Muscle of leg (tissue), 11 donors: Measurements from ENCODE around the gene SSC5D. TPM values are rescaled to one million over a fixed set of nuclear protein-coding genes. Genes with fewer than 3 reads are reported as not detected.
"Not testable (repeated sequence)": the region's sequence is repeated elsewhere in the genome, so short reads cannot be mapped to it uniquely, and the experiment has no call there.

Source experiments
- DNase-seq: peaks from one replicate; pipeline ENCODE4 v3.0.0; 2013
- H3K27ac ChIP-seq: one replicate; pipeline ENCODE4 v1.5.1; 2013; ENCODE audit warnings: mild to moderate bottlenecking, low read length, control low read depth
- H3K27me3 ChIP-seq: one replicate; pipeline ENCODE4 v1.6.1; 2013; ENCODE audit warnings: low read length; ENCODE audit not compliant: control insufficient read depth, insufficient read depth
- H3K36me3 ChIP-seq: one replicate; pipeline ENCODE4 v1.6.1; 2013; ENCODE audit warnings: low read length; ENCODE audit not compliant: control insufficient read depth, insufficient read depth
- H3K4me1 ChIP-seq: one replicate; pipeline ENCODE4 v1.6.1; 2013; ENCODE audit warnings: low read length; ENCODE audit not compliant: control insufficient read depth, insufficient read depth
- H3K4me3 ChIP-seq: one replicate; pipeline ENCODE4 v1.5.1; 2013; ENCODE audit warnings: low read length, control low read depth
- H3K9me3 ChIP-seq: replicated peaks from 2 replicates; pipeline ENCODE4 v1.6.1; 2013; ENCODE audit warnings: low read depth, low read length; ENCODE audit not compliant: control insufficient read depth
- WGBS: methylation state at CpG from one replicate; pipeline ENCODE4 v1.1.5; 2013; ENCODE audit warnings: missing lambda C conversion rate; ENCODE audit not compliant: insufficient coverage; 5-methylcytosine and 5-hydroxymethylcytosine counted together
- polyA plus RNA-seq, 8 donors: library from polyadenylated mRNA; unstranded; fragments of 120-200 nt; gene quantifications; one replicate each; pipeline versions ENCODE4 v1.2.1 to v1.2.3, GENCODE V29; 2013; ENCODE audit warnings: inconsistent platforms in 1 of 8, low replicate concordance in 1 of 8; ENCODE audit not compliant: insufficient read length in 8 of 8, insufficient read depth in 1 of 8
- total RNA-seq: library from RNA; stranded (reverse); fragments of 120-200 nt; gene quantifications from one replicate; pipeline ENCODE4 v1.2.4, GENCODE V29; 2013

Gene SSC5D
- total and polyA plus RNA-seq, 9 donors = 7.9 to 54.8 (median 23.7) TPM

DNA sequence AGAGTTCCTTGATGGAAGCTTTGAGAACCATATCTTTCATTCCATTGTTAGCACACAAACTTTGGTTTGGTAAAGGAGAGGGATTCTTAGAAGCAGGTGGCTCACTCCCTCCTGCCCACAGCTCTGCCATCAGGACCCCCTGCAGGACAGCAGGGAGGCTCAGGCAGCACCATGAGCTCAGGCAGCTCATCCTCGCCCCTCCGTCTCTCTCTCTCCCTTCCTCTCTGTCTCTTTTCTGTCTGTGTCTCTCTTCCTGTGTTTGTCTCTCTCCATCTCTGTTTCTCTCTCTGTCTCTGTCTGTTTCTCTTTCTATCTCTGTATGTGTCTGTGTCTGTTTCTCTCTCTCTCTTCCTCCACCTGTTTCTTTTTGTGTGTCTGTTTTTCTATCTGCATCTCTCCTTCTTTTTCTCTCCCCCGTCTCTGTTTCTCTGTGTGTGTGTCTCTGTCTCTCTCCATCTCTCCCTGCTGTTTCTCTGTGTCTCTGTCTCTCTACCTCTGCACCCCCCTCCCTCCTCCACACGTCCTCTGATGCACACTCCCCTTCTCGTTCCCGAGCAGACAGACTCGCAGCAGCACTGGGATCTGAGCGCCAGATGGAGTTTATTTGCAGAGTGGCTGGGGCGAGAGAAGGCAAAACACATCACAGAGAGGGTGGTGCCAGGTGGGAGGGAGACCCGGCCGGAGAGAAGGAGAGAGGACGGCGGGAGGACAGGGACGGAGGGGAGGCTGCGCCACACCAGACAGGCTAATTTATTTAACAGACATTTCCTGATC is 40.0 kb downstream of the SSC5D start:
- no peak overlapping the region for H3K27ac ChIP-seq
- DNase-seq = peak; percentile 57
- no peaks in the 10 kb centered on the region for H3K36me3 ChIP-seq
- 4% methylated on average over 5 of the region's 15 CpGs for WGBS
- peaks cover 9% of the 10 kb centered on the region for H3K27me3 ChIP-seq
- no peak overlapping the region for H3K4me3 ChIP-seq
- peaks cover 26% of the 10 kb centered on the region for H3K4me1 ChIP-seq
- no peaks in the 10 kb centered on the region for H3K9me3 ChIP-seq

DNA sequence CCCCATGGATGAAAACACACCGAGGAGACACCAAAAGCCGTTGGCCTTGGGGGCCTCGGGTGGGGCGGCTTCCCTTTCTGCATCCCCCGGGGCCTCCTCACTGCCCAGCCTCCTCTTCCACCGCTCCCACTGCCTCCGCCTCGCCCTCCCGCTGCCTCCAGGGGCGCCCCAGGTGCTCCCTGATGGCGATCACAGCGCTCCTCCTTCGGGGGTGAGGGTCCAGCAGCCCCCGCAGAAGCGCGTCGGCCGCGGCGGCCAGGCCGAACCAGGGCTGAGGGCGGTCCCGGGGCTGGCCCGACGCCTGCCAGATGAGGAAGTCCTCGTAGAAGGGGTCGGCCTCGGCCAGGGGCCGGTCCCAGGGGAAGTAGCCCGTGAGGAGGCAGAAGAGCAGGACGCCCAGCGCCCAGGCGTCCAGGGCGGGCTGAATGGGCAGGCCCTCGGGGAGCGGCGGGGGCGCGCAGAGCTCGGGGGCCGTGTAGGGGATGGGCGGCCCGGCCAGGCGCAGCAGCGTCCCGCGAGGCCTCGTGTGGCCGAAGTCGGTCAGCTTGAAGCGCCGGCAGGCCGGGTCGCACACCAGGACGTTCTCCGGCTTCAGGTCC is 41.5 kb downstream of the SSC5D start:
- no peak for DNase-seq
- WGBS = 80% methylated on average over 55 of the region's 56 CpGs

GRCh38 chr19:55530996-55531395 is 42.8 kb downstream of the SSC5D start:
- no peak for DNase-seq
- Histone ChIP-seq H3K36me3 (no peaks in the 10 kb centered on the region), H3K9me3 (no peaks in the 10 kb centered on the region), H3K4me3 (no peak overlapping the region), H3K27me3 (peaks cover 7% of the 10 kb centered on the region), H3K27ac (no peak overlapping the region), H3K4me1 (peaks cover 22% of the 10 kb centered on the region)
- WGBS = 83% methylated on average over 25 of the region's 26 CpGs

More for the DNA sequence above, 41.5 kb downstream of the SSC5D start:
- Histone ChIP-seq H3K9me3 (no peaks in the 10 kb centered on the region), H3K4me1 (peaks cover 26% of the 10 kb centered on the region), H3K4me3 (no peak overlapping the region), H3K27me3 (peaks cover 9% of the 10 kb centered on the region), H3K36me3 (no peaks in the 10 kb centered on the region), H3K27ac (no peak overlapping the region)

DNA sequence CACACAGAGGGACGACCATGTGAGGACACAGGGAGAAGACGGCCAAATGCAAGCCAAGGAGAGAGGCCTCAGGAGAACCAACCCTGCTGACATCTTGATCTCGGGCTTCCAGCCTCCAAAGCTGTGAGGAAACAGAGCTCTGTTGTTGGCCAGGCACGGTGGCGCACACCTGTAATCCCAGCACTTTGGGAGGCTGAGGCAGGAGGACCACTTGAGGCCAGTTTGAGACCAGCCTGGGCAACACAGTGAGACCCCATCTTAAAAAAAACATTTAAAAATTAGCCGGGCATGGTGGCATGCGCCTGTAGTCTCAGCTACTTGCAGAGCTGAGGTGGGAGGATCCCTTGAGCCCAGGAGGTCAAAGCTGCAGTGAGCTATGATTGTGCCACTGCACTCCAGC is 46.0 kb downstream of the SSC5D start:
- not testable (repeated sequence) for H3K36me3 ChIP-seq, DNase-seq, H3K27ac ChIP-seq, H3K27me3 ChIP-seq, H3K9me3 ChIP-seq, H3K4me3 ChIP-seq
- H3K4me1 ChIP-seq = peaks cover 27% of the 10 kb centered on the region
- 78% methylated on average over 5 of the region's 7 CpGs for whole genome bisulfite sequencing

DNA sequence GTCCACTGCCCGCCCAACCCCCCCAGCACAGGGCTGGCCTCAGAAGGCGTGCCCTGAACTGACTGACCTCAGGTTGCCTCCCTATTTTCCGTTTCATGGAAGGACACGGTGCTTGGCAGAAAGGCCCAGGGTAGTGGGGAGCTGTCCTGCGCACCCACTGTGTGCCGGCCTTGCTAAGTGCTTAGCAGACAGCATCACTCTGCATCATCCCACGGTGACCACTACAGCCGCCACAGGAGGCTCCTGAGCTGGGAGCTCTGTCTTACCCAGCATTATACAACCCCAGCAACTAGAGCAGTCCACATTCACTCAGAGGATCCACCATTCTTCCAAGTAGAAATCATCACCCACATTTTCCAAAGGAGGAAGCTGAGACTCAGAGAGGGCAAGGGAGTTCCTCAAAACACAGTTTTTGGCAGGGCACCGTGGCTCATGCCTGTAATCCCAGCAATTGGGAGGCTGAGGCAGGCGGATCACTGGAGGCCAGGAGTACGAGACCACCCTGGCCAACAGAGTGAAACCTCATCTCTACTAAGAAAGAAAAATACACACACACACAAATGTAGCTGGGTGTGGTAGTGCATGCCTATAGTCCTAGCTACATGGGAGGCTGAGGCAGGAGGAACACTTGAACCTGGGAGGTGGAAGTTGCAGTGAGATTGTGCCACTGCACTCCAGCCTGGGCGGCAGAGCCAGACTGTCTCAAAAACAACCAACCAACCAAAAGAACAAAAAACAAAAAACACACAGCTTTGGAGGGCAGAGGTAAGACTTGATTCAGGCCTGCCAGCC is 47.1 kb downstream of the SSC5D start:
- Histone ChIP-seq H3K36me3 (no peaks in the 10 kb centered on the region), H3K4me3 (no peak overlapping the region), H3K9me3 (no peaks in the 10 kb centered on the region), H3K27ac (no peak overlapping the region), H3K27me3 (no peaks in the 10 kb centered on the region), H3K4me1 (peaks cover 38% of the 10 kb centered on the region)
- 80% methylated on average over 6 of the region's 12 CpGs for WGBS
- DNase-seq = no peak

- Histone ChIP-seq H3K4me1 (peaks cover 43% of the 10 kb centered on the region), H3K4me3 (no peak overlapping the region), H3K27me3 (no peaks in the 10 kb centered on the region), H3K9me3 (no peaks in the 10 kb centered on the region), H3K27ac (no peak overlapping the region), H3K36me3 (no peaks in the 10 kb centered on the region)
- no peak for DNase-seq
- 74% methylated on average over 22 of the region's 22 CpGs for WGBS
Observed at GRCh38 chr19:55535965-55536350, 47.7 kb downstream of the SSC5D start.

GRCh38 chr19:55536366-55536765 is 48.1 kb downstream of the SSC5D start:
- DNase-seq = no peak
- Histone ChIP-seq H3K4me3 (no peak overlapping the region), H3K27me3 (no peaks in the 10 kb centered on the region), H3K27ac (no peak overlapping the region), H3K36me3 (no peaks in the 10 kb centered on the region), H3K9me3 (no peaks in the 10 kb centered on the region), H3K4me1 (peaks cover 45% of the 10 kb centered on the region)
- WGBS = 80% methylated on average over 1 of the region's 11 CpGs

DNA sequence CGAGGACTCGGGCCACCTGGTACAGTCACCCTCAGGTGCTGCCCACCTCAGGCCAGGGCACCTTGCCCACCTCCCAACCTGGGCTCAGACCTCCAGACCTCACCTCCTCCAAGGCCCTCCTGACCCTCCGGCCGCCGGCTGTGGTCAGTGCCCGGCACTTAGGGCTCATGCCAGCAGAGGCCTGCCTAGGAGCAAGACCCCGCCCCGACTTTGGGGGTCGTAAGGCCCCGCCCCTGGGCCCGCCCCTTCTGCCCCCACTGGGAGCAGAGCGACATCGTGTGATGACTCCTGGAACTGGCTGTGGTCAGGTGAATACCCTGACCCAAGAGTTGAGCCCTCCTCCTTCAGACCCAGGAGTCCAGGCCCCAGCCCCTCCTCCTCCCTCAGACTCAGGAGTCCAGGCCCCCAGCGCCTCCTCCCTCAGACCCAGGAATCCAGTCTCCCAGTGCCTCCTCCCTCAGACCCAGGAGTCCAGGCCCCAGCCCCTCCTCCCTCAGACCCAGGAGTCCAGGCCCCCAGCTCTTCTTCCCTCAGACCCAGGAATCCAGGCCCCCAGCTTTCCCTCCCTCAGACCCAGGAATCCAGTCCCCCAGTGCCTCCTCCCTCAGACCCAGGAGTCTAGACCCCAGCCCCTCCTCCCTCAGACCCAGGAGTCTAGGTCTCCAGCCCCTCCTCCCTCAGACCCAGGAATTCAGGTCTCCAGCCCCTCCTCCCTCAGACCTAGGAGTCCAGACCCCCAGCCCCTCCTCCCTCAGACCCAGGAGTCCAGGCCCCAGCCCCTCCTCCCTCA is 48.9 kb downstream of the SSC5D start, which contains the start of gene SBK2:
SBK2 (minus strand) TSS at position 183 of the 790 bp plus-strand sequence. CDS start 839 bp downstream, outside the sequence.
- Histone ChIP-seq H3K4me3 (peak within 1 kb of the TSS; percentile 10), H3K4me1 (peaks cover 45% of the 10 kb centered on the region), H3K27ac (peak within 1 kb of the TSS; percentile 76), H3K27me3 (no peaks in the 10 kb centered on the region), H3K9me3 (no peaks in the 10 kb centered on the region), H3K36me3 (no peaks in the 10 kb centered on the region)
- no peak for DNase-seq
- 23% methylated on average over 14 of the region's 14 CpGs for WGBS

GRCh38 chr19:55537741-55538111 is 49.5 kb downstream of the SSC5D start:
- Histone ChIP-seq H3K4me1 (peaks cover 45% of the 10 kb centered on the region), H3K4me3 (no peak overlapping the region), H3K9me3 (no peaks in the 10 kb centered on the region), H3K36me3 (no peaks in the 10 kb centered on the region), H3K27me3 (no peaks in the 10 kb centered on the region), H3K27ac (peak overlapping the region; percentile 76)
- DNase-seq = peak; percentile 92
- 19% methylated on average over 4 of the region's 5 CpGs for whole genome bisulfite sequencing
